ENCODE results near the gene PON3.

- no peak for TF ChIP-seq EZH2 (IDR thresholded peaks at IDR 0.05; ENCODE audit: low read depth, unreplicated experiment)
- TF ChIP-seq CTCF (conservative IDR thresholded peaks at IDR 0.05; ENCODE audit: low read depth in 2 of 2), result no peak
- TF ChIP-seq POLR2AphosphoS5 (IDR thresholded peaks at IDR 0.05; ENCODE audit: low read depth), result no peak
- no peak for TF ChIP-seq ETS1 (IDR thresholded peaks at IDR 0.05)
- TF ChIP-seq ZNF331 (CRISPR knock-in tag; IDR thresholded peaks at IDR 0.05; ENCODE audit: low read depth), result no peak
- no peak for TF ChIP-seq REST (IDR thresholded peaks at IDR 0.05; ENCODE audit: unreplicated experiment)
- no peak for TF ChIP-seq CREB1 (CRISPR knock-in tag; IDR thresholded peaks at IDR 0.05; ENCODE audit: low read depth)
- no peak for TF ChIP-seq EZH2phosphoT487 (IDR thresholded peaks at IDR 0.05; ENCODE audit: unreplicated experiment)
- no peak for TF ChIP-seq ZNF114 (CRISPR knock-in tag; IDR thresholded peaks at IDR 0.05)
- no peak for TF ChIP-seq JUNB (IDR thresholded peaks at IDR 0.05; ENCODE audit: unreplicated experiment)
- TF ChIP-seq NANOG (IDR thresholded peaks at IDR 0.05; ENCODE audit: borderline replicate concordance), result no peak
- no peak for TF ChIP-seq ZNF462 (CRISPR knock-in tag; IDR thresholded peaks at IDR 0.05)
- TF ChIP-seq STAT1 (IDR thresholded peaks at IDR 0.05; ENCODE audit: unreplicated experiment), result no peak
Observed at GRCh38 chr7:95318501-95319100, 77.6 kb downstream of the PON3 start.
